ENCODE measurements around the gene DOC2A.
"Not testable (repeated sequence)": the region's sequence is repeated elsewhere in the genome, so short reads cannot be mapped to it uniquely, and the experiment has no call there.

Gene DOC2A

DNA sequence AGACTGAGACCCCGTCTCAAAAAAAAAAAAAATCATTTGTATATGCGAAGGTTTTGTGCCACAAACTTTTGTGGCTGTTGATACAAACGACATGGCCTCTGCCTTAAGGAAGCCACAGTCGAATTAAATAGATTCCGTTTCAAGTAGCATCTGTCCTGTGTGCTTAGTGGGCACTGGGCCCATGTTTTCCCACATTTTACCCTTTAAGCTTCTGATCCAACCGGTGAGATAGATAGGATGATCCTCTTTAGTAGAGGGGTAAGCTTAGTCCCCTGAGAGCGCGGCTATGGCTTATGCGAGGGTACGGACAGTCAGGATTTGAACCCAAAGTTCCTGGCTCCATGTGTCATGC is 49.7 kb downstream of the DOC2A start:
- no peak for DNase-seq
- in situ Hi-C loops (cut with MboI; ENCODE audit: low pct_unique_long_range_greater_than_20kb, low sequenced_read_pairs): no loop called here

DNA sequence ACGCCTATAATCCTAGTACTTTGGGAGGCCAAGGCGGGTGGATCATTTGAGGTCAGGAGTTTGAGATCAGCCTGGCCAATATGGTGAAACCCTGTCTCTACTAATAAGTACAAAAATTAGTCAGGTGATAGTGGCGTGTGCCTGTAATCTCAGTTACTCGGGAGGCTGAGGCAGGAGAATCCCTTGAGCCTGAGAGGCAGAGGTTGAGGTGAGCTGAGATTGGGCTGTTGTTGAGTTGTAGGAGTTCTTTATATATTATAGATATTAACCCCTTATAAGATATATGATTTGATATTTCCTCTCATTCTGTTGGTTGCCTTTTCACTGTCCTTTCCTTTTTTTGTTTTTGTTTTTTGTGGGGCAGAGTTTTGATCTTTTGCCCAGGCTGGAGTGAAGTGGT is 51.0 kb downstream of the DOC2A start:
- DNase-seq; in situ Hi-C loops (cut with MboI; ENCODE audit: low pct_unique_long_range_greater_than_20kb, low sequenced_read_pairs): not testable (repeated sequence)

DNA sequence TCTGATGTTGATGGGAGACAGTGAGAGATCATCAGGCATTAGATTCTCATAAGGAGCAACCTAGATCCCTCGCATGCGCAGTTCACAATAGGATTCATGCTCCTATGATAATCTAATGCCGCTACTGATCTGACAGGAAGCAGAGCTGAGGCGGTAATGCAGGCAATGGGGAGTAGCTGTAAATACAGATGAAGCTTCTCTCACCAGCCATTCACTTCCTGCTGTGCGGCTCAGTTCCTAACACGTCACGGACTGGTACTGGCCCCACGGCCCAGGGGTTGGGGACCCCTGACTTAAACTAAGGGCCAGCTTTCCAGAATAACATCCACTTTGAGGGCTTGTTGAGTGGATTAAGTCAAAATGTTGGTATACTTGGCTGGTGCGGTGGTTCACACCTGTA is 51.5 kb downstream of the DOC2A start:
- no peak for DNase-seq
- in situ Hi-C loops (cut with MboI; ENCODE audit: low pct_unique_long_range_greater_than_20kb, low sequenced_read_pairs): no loop called here

DNA sequence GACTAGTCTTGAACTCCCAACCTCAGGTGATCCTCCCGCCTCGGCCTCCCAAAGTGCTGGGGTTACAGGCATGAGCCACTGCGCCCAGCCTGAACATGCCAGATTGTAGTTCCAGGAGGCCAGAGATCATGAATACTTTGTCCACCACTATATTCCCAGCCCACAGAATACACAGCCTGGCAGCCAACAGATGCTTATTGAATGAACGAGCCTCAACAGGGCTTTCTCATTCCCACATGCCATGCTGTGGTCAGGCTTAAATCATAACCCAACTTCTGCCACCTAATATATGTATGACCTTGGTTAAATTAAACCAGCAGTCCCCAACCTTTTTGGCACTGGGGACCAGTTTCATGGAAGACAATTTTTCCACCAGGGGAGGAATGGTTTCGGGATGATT is 52.1 kb downstream of the DOC2A start:
- DNase-seq: no peak
- in situ Hi-C loops (cut with MboI; ENCODE audit: low pct_unique_long_range_greater_than_20kb, low sequenced_read_pairs): no loop called here
